ENCODE data around the gene SH3PXD2A. TPM values are rescaled to one million over a fixed set of nuclear protein-coding genes. Genes with fewer than 3 reads are reported as not detected.
A peak's percentile ranks its signal among the peaks of the same experiment; 100 is the strongest.

Gene SH3PXD2A
- total RNA-seq, 1 experiment from 2014 or later = 13.2 TPM

DNA sequence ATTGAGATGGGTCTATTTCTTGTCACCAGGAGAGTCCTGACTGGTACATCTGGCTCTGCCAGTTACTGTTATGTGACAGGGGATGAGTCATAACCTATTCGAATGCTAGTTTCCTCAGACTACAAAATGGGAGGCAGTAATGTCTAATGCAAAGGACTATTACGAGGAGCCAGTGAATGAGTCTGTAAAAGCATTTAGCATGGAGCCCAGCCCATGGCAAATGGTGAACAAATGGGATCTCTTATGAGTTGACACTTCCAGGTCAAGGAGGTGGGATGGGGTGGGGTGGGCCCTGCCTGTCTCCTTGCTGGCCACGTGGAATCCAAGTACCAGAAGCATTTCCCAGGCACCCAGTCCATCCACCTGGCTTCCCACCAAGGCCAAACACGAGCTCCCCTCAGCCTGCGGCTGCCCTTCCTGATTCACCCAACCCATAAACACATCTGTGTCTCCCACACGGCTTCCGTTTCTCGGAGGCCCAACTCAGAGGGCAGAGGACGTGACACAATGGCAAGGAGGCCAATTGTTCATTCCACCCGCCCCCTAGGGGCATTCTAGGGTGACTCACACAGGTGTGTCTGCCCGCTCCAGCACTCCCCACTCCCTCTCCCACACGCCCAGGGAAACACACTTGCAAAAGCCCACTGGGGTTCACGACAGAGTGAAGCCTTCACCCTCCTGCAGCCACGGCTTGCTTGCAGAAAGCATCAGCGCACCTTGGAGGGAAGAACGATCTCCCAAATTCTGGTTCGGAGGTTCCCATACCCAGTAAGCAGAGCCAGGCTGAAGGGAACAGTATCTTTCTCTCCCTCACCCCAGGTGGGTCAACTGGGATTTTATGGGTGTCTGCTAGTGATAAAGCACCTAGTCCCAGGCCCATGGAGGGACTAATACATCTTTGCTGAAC is 109.8 kb downstream of the SH3PXD2A start:
- DNase-seq (ENCODE audit: unreplicated experiment) = peak; percentile 93
- Mint-ChIP-seq H3K36me3 (ENCODE audit: insufficient read depth, unreplicated experiment) (peaks cover 10% of the 10 kb centered on the region), H3K27me3 (ENCODE audit: insufficient read depth, unreplicated experiment) (no peaks in the 10 kb centered on the region), H3K4me1 (ENCODE audit: insufficient read depth, unreplicated experiment) (peaks cover 42% of the 10 kb centered on the region), H3K27ac (ENCODE audit: low read depth, unreplicated experiment) (peak overlapping the region; percentile 84), H3K4me3 (ENCODE audit: unreplicated experiment) (peak overlapping the region; percentile 34), H3K9me3 (ENCODE audit: unreplicated experiment) (no peaks in the 10 kb centered on the region)
- POLR2A ChIA-PET = interaction anchor here (1.0 to 5.6 kb wide), 5 partner anchors 8 to 109 kb away, joined by 3 to 55 read pairs (median 3); partner anchors contain the start of gene SH3PXD2A
- intact Hi-C loops (cut with micrococcal nuclease) = no loop called here
- TSS peak; percentile 34 for BruUV-seq (replicated peaks)
- CTCF ChIA-PET = interaction anchor here (0.7 to 1.8 kb wide), 7 partner anchors 17 to 140 kb away, joined by 3 to 4 read pairs (median 4); no protein-coding TSS in a partner anchor
- TF ChIP-seq, protein P1, sequence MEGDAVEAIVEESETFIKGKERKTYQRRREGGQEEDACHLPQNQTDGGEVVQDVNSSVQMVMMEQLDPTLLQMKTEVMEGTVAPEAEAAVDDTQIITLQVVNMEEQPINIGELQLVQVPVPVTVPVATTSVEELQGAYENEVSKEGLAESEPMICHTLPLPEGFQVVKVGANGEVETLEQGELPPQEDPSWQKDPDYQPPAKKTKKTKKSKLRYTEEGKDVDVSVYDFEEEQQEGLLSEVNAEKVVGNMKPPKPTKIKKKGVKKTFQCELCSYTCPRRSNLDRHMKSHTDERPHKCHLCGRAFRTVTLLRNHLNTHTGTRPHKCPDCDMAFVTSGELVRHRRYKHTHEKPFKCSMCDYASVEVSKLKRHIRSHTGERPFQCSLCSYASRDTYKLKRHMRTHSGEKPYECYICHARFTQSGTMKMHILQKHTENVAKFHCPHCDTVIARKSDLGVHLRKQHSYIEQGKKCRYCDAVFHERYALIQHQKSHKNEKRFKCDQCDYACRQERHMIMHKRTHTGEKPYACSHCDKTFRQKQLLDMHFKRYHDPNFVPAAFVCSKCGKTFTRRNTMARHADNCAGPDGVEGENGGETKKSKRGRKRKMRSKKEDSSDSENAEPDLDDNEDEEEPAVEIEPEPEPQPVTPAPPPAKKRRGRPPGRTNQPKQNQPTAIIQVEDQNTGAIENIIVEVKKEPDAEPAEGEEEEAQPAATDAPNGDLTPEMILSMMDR (IDR thresholded peaks at IDR 0.05; ENCODE audit: unreplicated experiment) = no peak

DNA sequence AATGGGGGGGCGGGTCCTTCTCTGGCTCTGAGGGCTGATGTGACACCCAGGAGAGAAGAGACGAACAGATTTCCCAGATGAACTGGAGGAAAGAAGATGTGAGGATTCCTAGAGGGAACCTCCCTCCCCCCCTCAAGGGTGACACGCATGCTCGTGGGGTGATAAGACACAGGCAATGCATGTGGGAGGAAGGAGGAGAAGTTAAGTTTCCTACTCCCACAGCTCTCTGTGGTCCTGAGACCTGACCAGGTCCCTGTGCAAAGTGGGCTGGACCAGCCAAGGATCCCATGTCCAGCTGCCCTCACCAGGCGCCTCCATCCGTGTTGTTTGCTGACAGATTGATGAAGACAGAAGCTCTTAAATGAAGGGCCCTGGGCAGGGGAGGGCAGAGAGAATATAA is 112.6 kb downstream of the SH3PXD2A start:
- H3K36me3 Mint-ChIP-seq (ENCODE audit: insufficient read depth, unreplicated experiment) = peaks cover 10% of the 10 kb centered on the region
- intact Hi-C loops (cut with micrococcal nuclease) = no loop called here
- BruUV-seq (replicated peaks) = no TSS peak
- ChIA-PET CTCF (interaction anchor here (0.6 to 1.7 kb wide), 2 partner anchors 30 to 34 kb away, joined by 3 to 6 read pairs; no protein-coding TSS in a partner anchor), POLR2A (no interaction called here)
- H3K27ac Mint-ChIP-seq (ENCODE audit: low read depth, unreplicated experiment) = no peak overlapping the region
- no peak for DNase-seq (ENCODE audit: unreplicated experiment)
- TF ChIP-seq, protein P1 (IDR thresholded peaks at IDR 0.05; ENCODE audit: unreplicated experiment) = no peak
- no peaks in the 10 kb centered on the region for H3K9me3 Mint-ChIP-seq (ENCODE audit: unreplicated experiment)
- peaks cover 43% of the 10 kb centered on the region for H3K4me1 Mint-ChIP-seq (ENCODE audit: insufficient read depth, unreplicated experiment)
- H3K27me3 Mint-ChIP-seq (ENCODE audit: insufficient read depth, unreplicated experiment) = no peaks in the 10 kb centered on the region
- H3K4me3 Mint-ChIP-seq (ENCODE audit: unreplicated experiment) = no peak overlapping the region

DNA sequence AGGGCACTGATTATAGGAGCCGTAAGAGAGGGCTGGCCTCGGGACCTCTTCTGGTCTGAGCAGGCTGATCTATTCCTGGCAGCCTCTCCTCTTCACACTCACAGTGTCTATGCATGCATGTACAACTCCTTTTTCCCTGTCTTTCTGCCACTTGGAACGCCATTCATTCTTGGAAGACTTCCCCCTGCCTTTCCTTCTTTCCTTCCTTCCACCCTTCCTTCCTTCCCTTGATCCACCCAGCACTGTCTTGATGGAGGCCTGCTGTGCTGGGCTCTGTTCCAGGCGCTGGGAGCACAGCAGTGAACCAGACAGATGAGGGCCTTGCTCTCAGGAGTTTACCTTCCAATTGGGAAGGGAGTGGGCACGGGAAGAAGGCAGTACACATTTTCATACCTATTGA is 114.8 kb downstream of the SH3PXD2A start:
- BruUV-seq (replicated peaks) = no TSS peak
- intact Hi-C loops (cut with micrococcal nuclease) = no loop called here

More for the DNA sequence above, 114.8 kb downstream of the SH3PXD2A start:
- no peaks in the 10 kb centered on the region for H3K36me3 Mint-ChIP-seq (ENCODE audit: insufficient read depth, unreplicated experiment)
- TF ChIP-seq, protein P1 (IDR thresholded peaks at IDR 0.05; ENCODE audit: unreplicated experiment) = no peak
- no peak overlapping the region for H3K4me3 Mint-ChIP-seq (ENCODE audit: unreplicated experiment)
- no peaks in the 10 kb centered on the region for H3K9me3 Mint-ChIP-seq (ENCODE audit: unreplicated experiment)
- no peak for DNase-seq (ENCODE audit: unreplicated experiment)
- H3K27ac Mint-ChIP-seq (ENCODE audit: low read depth, unreplicated experiment) = peak overlapping the region; percentile 54
- H3K27me3 Mint-ChIP-seq (ENCODE audit: insufficient read depth, unreplicated experiment) = no peaks in the 10 kb centered on the region
- ChIA-PET POLR2A (interaction anchor here (1.8 kb wide), 1 partner anchor 114 kb away, joined by 4 read pairs; no protein-coding TSS in a partner anchor), CTCF (interaction anchor here (0.5 to 5.4 kb wide), 4 partner anchors 11 to 161 kb away, joined by 3 to 22 read pairs (median 3); no protein-coding TSS in a partner anchor)
- peaks cover 23% of the 10 kb centered on the region for H3K4me1 Mint-ChIP-seq (ENCODE audit: insufficient read depth, unreplicated experiment)

All from MCF 10A (cell line).